Heart left ventricle (tissue), 13 donors: ENCODE results near the gene CREBZF.

Source experiments
- POLR2A ChIP-seq, 2 donors: fragments of 450-650 bp; IDR thresholded peaks; one replicate each; pipeline ENCODE4 v1.6.1; 2017; ENCODE audit warnings: antibody characterized with exemption in 2 of 2, mild to moderate bottlenecking in 2 of 2, moderate library complexity in 2 of 2
- TF ChIP-seq, protein P1 (sequence below), 12 donors: fragments of 200-600 bp; sonication (generic) in 4 of 12; IDR thresholded peaks; one replicate each; pipeline versions ENCODE4 v1.5.0 to v1.8.0; 2018 to 2022; ENCODE audit warnings: antibody characterized with exemption in 12 of 12, mild to moderate bottlenecking in 5 of 12
- donor health status: ischemic (EF 13 %, LVEDD 7.1; RV severe dilation, severe dysfunction).
- donor health status: DM: no; HTN: yes; CAD: no.
- donor health status: DM: no; HTN: no; CAD: no.
- donor health status: ischemic (EF 25% LVEDD 6.9; RV normal size, moderate dysfunction).
- donor health status: ischemic (EF 25% LVEDD 5.7; RV mildly dilated, moderate dysfunction).
- donor health status: ischemic (EF 35%, LVEDD 5.7; RV mildly dilated, moderate dysfunction).
- donor health status: nonischemic (EF 11% LVEDD 7.7; RV severe dilation, severe dysfunction).
- donor health status: DM: yes; HTN: yes; CAD: no.
- donor health status: PGD.
- donor health status: ischemic (EF 29% LVEDD 5.4; RV normal size, mild dysfunction).
- donor health status: nonischemic (EF 23%, LVEDD 6.1; RV moderate dilation, normal function).

DNA sequence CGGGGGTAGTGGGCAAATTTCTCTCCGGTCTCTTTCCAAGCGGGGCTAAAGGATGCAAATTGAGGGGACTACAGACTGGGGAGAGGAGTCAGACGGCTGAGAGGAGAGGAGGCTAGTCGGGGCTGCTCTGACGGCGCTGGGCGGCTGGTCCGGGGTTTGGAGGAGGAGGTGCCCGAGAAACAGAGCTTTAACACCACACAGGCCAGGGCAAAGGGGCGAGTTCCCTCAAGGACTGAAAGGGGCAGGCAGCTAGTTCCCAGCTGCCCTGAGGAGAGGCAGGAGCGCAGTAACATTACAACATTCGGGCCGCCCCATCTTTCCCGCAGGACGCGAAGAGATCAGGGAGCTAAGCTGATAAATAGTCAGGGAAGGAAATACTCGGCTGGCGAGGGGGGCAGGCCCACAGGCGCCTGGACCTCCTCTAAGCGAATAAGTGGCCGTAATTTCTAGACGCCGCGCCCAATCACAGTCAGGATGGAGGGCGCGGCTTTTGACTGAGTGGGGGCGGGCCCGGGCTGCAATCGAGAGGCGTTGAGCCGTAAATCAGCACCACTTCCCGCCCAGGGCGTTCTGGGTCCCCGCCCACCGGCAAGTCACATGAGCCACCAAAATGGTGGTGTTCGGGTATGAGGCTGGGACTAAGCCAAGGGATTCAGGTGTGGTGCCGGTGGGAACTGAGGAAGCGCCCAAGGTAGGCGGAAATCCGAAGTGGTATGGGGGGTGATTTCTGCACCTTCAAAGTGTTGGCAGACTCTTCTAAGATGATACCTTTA lies 36.7 kb downstream of the CREBZF start, which contains the start of gene TMEM126B:
- TF ChIP-seq, protein P1, sequence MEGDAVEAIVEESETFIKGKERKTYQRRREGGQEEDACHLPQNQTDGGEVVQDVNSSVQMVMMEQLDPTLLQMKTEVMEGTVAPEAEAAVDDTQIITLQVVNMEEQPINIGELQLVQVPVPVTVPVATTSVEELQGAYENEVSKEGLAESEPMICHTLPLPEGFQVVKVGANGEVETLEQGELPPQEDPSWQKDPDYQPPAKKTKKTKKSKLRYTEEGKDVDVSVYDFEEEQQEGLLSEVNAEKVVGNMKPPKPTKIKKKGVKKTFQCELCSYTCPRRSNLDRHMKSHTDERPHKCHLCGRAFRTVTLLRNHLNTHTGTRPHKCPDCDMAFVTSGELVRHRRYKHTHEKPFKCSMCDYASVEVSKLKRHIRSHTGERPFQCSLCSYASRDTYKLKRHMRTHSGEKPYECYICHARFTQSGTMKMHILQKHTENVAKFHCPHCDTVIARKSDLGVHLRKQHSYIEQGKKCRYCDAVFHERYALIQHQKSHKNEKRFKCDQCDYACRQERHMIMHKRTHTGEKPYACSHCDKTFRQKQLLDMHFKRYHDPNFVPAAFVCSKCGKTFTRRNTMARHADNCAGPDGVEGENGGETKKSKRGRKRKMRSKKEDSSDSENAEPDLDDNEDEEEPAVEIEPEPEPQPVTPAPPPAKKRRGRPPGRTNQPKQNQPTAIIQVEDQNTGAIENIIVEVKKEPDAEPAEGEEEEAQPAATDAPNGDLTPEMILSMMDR (IDR thresholded peaks at IDR 0.05), result no peak
- TF ChIP-seq POLR2A (IDR thresholded peaks at IDR 0.05), result peak; percentile 45 to 96
